ENCODE results near the gene ST6GALNAC2.

Gene ST6GALNAC2

GRCh38 chr17:76521262-76521661 lies 64.4 kb downstream of the ST6GALNAC2 start:
- in situ Hi-C loops (cut with MboI; ENCODE audit: low pct_unique_long_range_greater_than_20kb, low sequenced_read_pairs): no loop called here
- DNase-seq: no peak

GRCh38 chr17:76519048-76519966 lies 66.4 kb downstream of the ST6GALNAC2 start:
- in situ Hi-C loops (cut with MboI; ENCODE audit: low pct_unique_long_range_greater_than_20kb, low sequenced_read_pairs): no loop called here
- no peak for DNase-seq

- no peak for DNase-seq
- in situ Hi-C loops (cut with MboI; ENCODE audit: low pct_unique_long_range_greater_than_20kb, low sequenced_read_pairs): no loop called here
Measured at GRCh38 chr17:76517638-76518038, 68.0 kb downstream of the ST6GALNAC2 start.
